HG02642 (cell line): Measurements from ENCODE around the gene SMARCE1.
"Not testable (repeated sequence)": the region's sequence is repeated elsewhere in the genome, so short reads cannot be mapped to it uniquely, and the experiment has no call there.

ENCODE experiments used
- ATAC-seq: cut with Tn5 transposase; IDR thresholded peaks from one replicate; pipeline ENCODE4 v1.9.1; 2021; ENCODE audit warnings: mild to moderate bottlenecking; ENCODE audit not compliant: unreplicated experiment, poor library complexity

Gene SMARCE1

DNA sequence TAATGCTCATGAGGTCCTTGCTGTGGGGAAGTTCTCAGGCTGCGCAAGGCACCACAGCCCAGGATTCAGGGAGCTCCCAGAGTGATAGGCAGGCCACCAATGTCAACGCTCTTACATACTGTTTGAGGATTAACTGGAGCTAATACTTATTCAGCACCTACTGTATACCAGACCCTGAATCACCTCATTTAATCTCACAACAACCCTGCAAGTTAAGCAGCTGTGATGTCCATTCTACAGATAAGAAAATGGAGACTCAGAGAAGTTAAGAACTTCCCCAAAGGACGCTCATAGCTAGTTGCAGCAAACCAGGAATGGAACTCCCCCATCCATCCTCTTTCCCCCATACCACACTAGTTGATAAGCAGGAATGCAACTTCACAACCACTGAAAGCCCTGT lies 56.9 kb downstream of the SMARCE1 start:
- no peak for ATAC-seq

DNA sequence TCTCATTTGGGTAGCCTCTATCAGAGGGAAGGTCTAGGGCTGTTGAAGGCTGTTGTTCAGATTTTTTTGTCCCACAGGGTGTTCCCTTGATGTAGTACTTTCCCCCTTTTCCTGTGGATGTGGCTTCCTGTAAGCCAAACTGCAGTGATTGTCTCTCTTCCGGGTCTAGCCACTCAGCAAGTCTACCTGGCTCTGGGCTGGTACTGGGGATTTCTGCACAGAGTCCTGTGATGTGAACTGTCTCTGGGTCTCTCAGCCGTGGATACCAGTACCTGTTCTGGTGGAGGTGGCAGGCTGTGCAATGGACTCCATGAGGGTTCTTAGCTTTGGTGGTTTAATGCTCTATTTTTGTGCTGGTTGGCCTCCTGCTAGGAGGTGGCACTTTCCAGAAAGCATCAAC lies 59.1 kb downstream of the SMARCE1 start:
- ATAC-seq = no peak

GRCh38 chr17:40586264-40586663 lies 61.4 kb downstream of the SMARCE1 start:
- ATAC-seq = not testable (repeated sequence)

GRCh38 chr17:40584950-40585349 lies 62.7 kb downstream of the SMARCE1 start:
- ATAC-seq = not testable (repeated sequence)

DNA sequence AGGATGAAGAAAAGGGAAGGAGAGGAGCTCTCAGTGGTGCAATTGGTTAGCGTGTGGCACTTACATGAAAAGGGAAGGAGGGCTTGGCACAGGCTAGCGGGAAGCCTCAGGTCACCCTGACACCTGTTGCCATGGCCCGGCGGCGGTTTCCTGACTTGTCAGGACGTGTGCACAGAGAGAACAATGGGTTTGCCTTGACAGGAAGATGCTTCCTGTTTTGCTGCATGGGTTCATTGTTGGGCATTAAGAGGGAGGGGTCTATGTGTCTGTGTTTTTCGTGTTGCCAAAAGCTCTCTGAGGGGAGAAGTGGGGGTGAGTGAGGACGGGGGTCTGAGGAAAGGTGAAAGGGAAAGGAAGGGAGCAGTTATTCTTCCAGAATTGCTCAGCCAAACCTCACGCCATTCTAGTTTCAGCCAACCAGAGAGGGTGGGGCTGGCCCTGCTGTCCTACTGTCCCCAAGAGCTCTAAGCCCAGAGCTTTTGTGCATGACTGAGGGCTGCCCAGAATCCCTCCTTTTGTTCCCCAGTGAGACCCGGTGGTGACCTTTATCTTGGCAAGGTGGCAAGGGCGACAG lies 65.2 kb downstream of the SMARCE1 start:
- peak; percentile 94 for ATAC-seq

GRCh38 chr17:40580140-40580539 lies 67.5 kb downstream of the SMARCE1 start:
- ATAC-seq = no peak

DNA sequence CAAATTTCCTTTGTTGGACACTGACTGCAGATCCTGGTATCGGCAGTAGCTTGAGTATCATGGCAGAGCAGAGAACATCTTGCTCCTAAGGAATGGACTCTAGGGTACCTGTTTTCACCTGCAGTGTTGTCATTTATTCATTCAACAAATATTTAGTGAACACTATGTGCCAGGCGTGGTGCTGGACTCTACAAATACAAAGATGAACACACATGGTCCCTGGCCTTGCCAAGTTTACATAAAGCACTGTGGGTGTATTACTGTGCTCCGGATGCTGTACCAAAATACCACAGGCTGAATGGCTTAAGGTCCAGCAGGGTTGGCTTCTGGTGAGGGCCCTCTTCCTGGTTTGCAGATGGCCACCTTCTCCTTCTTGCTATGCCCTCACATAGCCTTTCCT lies 68.1 kb downstream of the SMARCE1 start:
- ATAC-seq = no peak

DNA sequence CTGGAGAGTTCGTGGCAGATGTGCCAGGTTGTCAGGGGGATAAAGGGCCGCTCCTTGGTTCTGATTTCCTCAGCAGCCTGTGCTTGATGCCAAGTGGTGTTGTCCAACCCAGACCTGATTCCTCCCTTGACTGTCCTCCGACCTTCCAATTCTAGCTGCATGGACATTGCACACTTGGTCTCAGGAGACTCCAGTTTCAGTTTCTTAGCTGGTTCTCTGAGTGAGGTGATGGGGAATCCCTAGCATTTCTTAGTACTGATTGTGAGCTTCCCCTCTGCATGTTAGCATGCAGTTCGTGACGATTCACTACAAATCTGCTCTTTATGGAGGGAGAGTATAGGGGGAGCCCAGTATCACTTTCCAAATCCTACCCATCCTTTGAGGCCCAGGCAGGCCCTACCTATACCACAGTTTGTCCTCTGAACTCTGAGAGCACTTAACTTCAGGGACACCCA lies 70.0 kb downstream of the SMARCE1 start:
- ATAC-seq = peak; percentile 29

- no peak for ATAC-seq
These were observed 71.4 kb downstream of the SMARCE1 start for GRCh38 chr17:40576113-40576740.
